Measurements from ENCODE around the gene ASRGL1.
A peak's percentile ranks its signal among the peaks of the same experiment; 100 is the strongest.

Gene ASRGL1

DNA sequence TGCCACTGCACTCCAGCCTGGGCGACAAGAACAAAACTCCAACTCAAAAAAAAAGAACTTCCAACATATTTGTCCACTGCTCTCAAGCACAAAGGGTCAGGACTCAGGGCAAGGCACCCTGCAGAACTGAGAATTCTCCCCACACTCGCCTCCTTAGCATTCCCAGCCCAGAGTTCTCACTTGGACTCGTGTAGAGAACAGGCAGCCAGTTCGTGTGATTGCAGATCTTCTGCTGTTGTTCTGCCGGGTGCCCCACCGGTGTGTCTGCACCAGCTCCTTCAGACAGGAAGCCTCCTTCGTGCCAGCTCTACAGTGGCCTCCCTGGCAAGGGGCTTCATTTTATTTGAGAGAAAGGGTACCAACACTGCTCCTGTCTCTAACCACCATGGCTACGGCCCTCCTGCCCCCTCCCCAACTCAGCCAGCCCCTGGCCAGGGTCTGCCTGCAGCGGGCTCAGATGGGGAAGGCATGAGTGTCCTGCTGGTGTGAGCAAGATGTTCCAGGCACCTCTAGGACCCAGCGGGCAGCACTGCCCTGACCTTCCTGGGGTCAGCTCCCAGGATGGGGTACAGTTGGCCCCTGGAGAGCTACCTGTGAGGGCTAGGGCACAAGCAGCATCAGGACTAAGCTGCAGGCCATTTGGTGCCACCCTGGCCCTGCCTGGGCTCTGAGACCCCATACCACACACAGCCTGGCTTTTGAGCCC is 62.1 kb downstream of the ASRGL1 start:
- H3K9ac ChIP-seq (ENCODE audit: low read length) = no peak overlapping the region
- no CpG with 5 or more reads among the region's 10 CpGs for WGBS (ENCODE audit: extremely low coverage, insufficient coverage, insufficient read length)
- peak overlapping the region; percentile 80 for H2BK5ac ChIP-seq (ENCODE audit: low read depth, low read length, poor library complexity)
- peak overlapping the region; percentile 43 for H4K8ac ChIP-seq (ENCODE audit: low read depth, low read length)
- peaks cover 6% of the 10 kb centered on the region for H3K79me2 ChIP-seq (ENCODE audit: control insufficient read depth, insufficient read depth, low read length, poor library complexity)
- peak overlapping the region; percentile 80 for H3K27ac ChIP-seq (ENCODE audit: low read depth, low read length)
- H4K91ac ChIP-seq (ENCODE audit: low read depth, low read length) = peak overlapping the region; percentile 98
- peak overlapping the region; percentile 60 for H2AFZ ChIP-seq (ENCODE audit: insufficient read depth, low read length, poor library complexity)
- peak overlapping the region; percentile 79 for H3K18ac ChIP-seq (ENCODE audit: low read length)
- peak overlapping the region; percentile 85 for H2BK12ac ChIP-seq (ENCODE audit: low read length)
- H3K27me3 ChIP-seq (ENCODE audit: insufficient read depth, low read length) = no peaks in the 10 kb centered on the region
- no peak overlapping the region for H3K4me2 ChIP-seq (ENCODE audit: low read length)
- H3K4me1 ChIP-seq (ENCODE audit: control insufficient read depth in 1 of 2, insufficient read depth in 2 of 2, low read length in 2 of 2) = peaks cover 37 to 47% of the 10 kb centered on the region in 2 experiments
- peak overlapping the region; percentile 29 for H3K4ac ChIP-seq (ENCODE audit: low read depth, low read length)
- no peaks in the 10 kb centered on the region for H3K36me3 ChIP-seq (ENCODE audit: control insufficient read depth in 1 of 2, insufficient read depth in 2 of 2, low read length in 2 of 2)
- no peak overlapping the region for H3K4me3 ChIP-seq (ENCODE audit: low read depth, low read length)
- DNase-seq = no peak
- no peak overlapping the region for H3K23ac ChIP-seq (ENCODE audit: low read length)
- no peaks in the 10 kb centered on the region for H3K9me3 ChIP-seq (ENCODE audit: insufficient read depth, low read depth, low read length)
- H3K14ac ChIP-seq (ENCODE audit: low read length) = peak overlapping the region; percentile 82
- H4K12ac ChIP-seq (ENCODE audit: low read depth, low read length) = peak overlapping the region; percentile 28
- H2AK5ac ChIP-seq (ENCODE audit: low read length) = peak overlapping the region; percentile 63
- peak overlapping the region; percentile 82 for H2BK120ac ChIP-seq (ENCODE audit: insufficient read depth, low read length, poor library complexity)
- H3K79me1 ChIP-seq (ENCODE audit: low read length) = peaks cover 37% of the 10 kb centered on the region

GRCh38 chr11:62399878-62400266 is 62.6 kb downstream of the ASRGL1 start:
- Histone ChIP-seq H3K23ac (ENCODE audit: low read length) (no peak overlapping the region), H3K79me1 (ENCODE audit: low read length) (peaks cover 37% of the 10 kb centered on the region), H3K9ac (ENCODE audit: low read length) (no peak overlapping the region), H3K4me1 (ENCODE audit: control insufficient read depth in 1 of 2, insufficient read depth in 2 of 2, low read length in 2 of 2) (peaks cover 37 to 45% of the 10 kb centered on the region in 2 experiments), H3K27ac (ENCODE audit: low read depth, low read length) (peak overlapping the region; percentile 80), H2BK12ac (ENCODE audit: low read length) (peak overlapping the region; percentile 85), H2BK120ac (ENCODE audit: insufficient read depth, low read length, poor library complexity) (peak overlapping the region; percentile 82), H3K18ac (ENCODE audit: low read length) (peak overlapping the region; percentile 79), H3K36me3 (ENCODE audit: control insufficient read depth in 1 of 2, insufficient read depth in 2 of 2, low read length in 2 of 2) (no peaks in the 10 kb centered on the region), H3K4me2 (ENCODE audit: low read length) (no peak overlapping the region), H2AK5ac (ENCODE audit: low read length) (peak overlapping the region; percentile 63), H4K8ac (ENCODE audit: low read depth, low read length) (peak overlapping the region; percentile 43), H3K4ac (ENCODE audit: low read depth, low read length) (peak overlapping the region; percentile 29), H3K27me3 (ENCODE audit: insufficient read depth, low read length) (no peaks in the 10 kb centered on the region), H2AFZ (ENCODE audit: insufficient read depth, low read length, poor library complexity) (peak overlapping the region; percentile 60), H3K9me3 (ENCODE audit: insufficient read depth, low read depth, low read length) (no peaks in the 10 kb centered on the region), H3K79me2 (ENCODE audit: control insufficient read depth, insufficient read depth, low read length, poor library complexity) (peaks cover 6% of the 10 kb centered on the region), H2BK5ac (ENCODE audit: low read depth, low read length, poor library complexity) (peak overlapping the region; percentile 80), H4K91ac (ENCODE audit: low read depth, low read length) (peak overlapping the region; percentile 98), H4K12ac (ENCODE audit: low read depth, low read length) (no peak overlapping the region), H3K14ac (ENCODE audit: low read length) (peak overlapping the region; percentile 82), H3K4me3 (ENCODE audit: low read depth, low read length) (no peak overlapping the region)
- no CpG with 5 or more reads among the region's 7 CpGs for WGBS (ENCODE audit: extremely low coverage, insufficient coverage, insufficient read length)
- no peak for DNase-seq

- H4K8ac ChIP-seq (ENCODE audit: low read depth, low read length) = no peak overlapping the region
- H3K4me3 ChIP-seq (ENCODE audit: low read depth, low read length) = no peak overlapping the region
- peak overlapping the region; percentile 80 for H3K27ac ChIP-seq (ENCODE audit: low read depth, low read length)
- no peak overlapping the region for H3K4ac ChIP-seq (ENCODE audit: low read depth, low read length)
- peaks cover 6% of the 10 kb centered on the region for H3K79me2 ChIP-seq (ENCODE audit: control insufficient read depth, insufficient read depth, low read length, poor library complexity)
- no peak overlapping the region for H3K23ac ChIP-seq (ENCODE audit: low read length)
- DNase-seq = no peak
- peaks cover 35% of the 10 kb centered on the region for H3K79me1 ChIP-seq (ENCODE audit: low read length)
- no peak overlapping the region for H3K18ac ChIP-seq (ENCODE audit: low read length)
- H2AK5ac ChIP-seq (ENCODE audit: low read length) = peak overlapping the region; percentile 63
- H3K9me3 ChIP-seq (ENCODE audit: insufficient read depth, low read depth, low read length) = no peaks in the 10 kb centered on the region
- H3K4me2 ChIP-seq (ENCODE audit: low read length) = no peak overlapping the region
- H3K14ac ChIP-seq (ENCODE audit: low read length) = peak overlapping the region; percentile 82
- no peak overlapping the region for H4K12ac ChIP-seq (ENCODE audit: low read depth, low read length)
- peak overlapping the region; percentile 82 for H2BK120ac ChIP-seq (ENCODE audit: insufficient read depth, low read length, poor library complexity)
- no peaks in the 10 kb centered on the region for H3K27me3 ChIP-seq (ENCODE audit: insufficient read depth, low read length)
- H4K91ac ChIP-seq (ENCODE audit: low read depth, low read length) = peak overlapping the region; percentile 98
- H3K36me3 ChIP-seq (ENCODE audit: control insufficient read depth in 1 of 2, insufficient read depth in 2 of 2, low read length in 2 of 2) = no peaks in the 10 kb centered on the region
- WGBS (ENCODE audit: extremely low coverage, insufficient coverage, insufficient read length) = no CpG with 5 or more reads among the region's 6 CpGs
- peaks cover 34 to 43% of the 10 kb centered on the region in 2 experiments for H3K4me1 ChIP-seq (ENCODE audit: control insufficient read depth in 1 of 2, insufficient read depth in 2 of 2, low read length in 2 of 2)
- no peak overlapping the region for H2AFZ ChIP-seq (ENCODE audit: insufficient read depth, low read length, poor library complexity)
- H2BK12ac ChIP-seq (ENCODE audit: low read length) = peak overlapping the region; percentile 85
- H2BK5ac ChIP-seq (ENCODE audit: low read depth, low read length, poor library complexity) = peak overlapping the region; percentile 80
- no peak overlapping the region for H3K9ac ChIP-seq (ENCODE audit: low read length)
Measured at GRCh38 chr11:62400281-62400680, 63.0 kb downstream of the ASRGL1 start.

- Histone ChIP-seq H3K79me1 (ENCODE audit: low read length) (peaks cover 33% of the 10 kb centered on the region), H3K18ac (ENCODE audit: low read length) (no peak overlapping the region)
- no CpG with 5 or more reads among the region's 9 CpGs for WGBS (ENCODE audit: extremely low coverage, insufficient coverage, insufficient read length)
Measured at GRCh38 chr11:62400760-62401159, 63.5 kb downstream of the ASRGL1 start.

More at GRCh38 chr11:62400760-62401159, 63.5 kb downstream of the ASRGL1 start:
- Histone ChIP-seq H2BK120ac (ENCODE audit: insufficient read depth, low read length, poor library complexity) (peak overlapping the region; percentile 82), H4K12ac (ENCODE audit: low read depth, low read length) (no peak overlapping the region), H2BK5ac (ENCODE audit: low read depth, low read length, poor library complexity) (no peak overlapping the region), H3K79me2 (ENCODE audit: control insufficient read depth, insufficient read depth, low read length, poor library complexity) (peaks cover 6% of the 10 kb centered on the region), H2AK5ac (ENCODE audit: low read length) (no peak overlapping the region), H3K36me3 (ENCODE audit: control insufficient read depth in 1 of 2, insufficient read depth in 2 of 2, low read length in 2 of 2) (no peaks in the 10 kb centered on the region), H3K4me3 (ENCODE audit: low read depth, low read length) (no peak overlapping the region), H3K27me3 (ENCODE audit: insufficient read depth, low read length) (no peaks in the 10 kb centered on the region), H4K8ac (ENCODE audit: low read depth, low read length) (no peak overlapping the region), H2BK12ac (ENCODE audit: low read length) (no peak overlapping the region), H3K14ac (ENCODE audit: low read length) (no peak overlapping the region), H2AFZ (ENCODE audit: insufficient read depth, low read length, poor library complexity) (no peak overlapping the region), H3K23ac (ENCODE audit: low read length) (no peak overlapping the region), H4K91ac (ENCODE audit: low read depth, low read length) (peak overlapping the region; percentile 98), H3K27ac (ENCODE audit: low read depth, low read length) (peak overlapping the region; percentile 80), H3K4me1 (ENCODE audit: control insufficient read depth in 1 of 2, insufficient read depth in 2 of 2, low read length in 2 of 2) (peaks cover 32 to 40% of the 10 kb centered on the region in 2 experiments), H3K9ac (ENCODE audit: low read length) (no peak overlapping the region), H3K9me3 (ENCODE audit: insufficient read depth, low read depth, low read length) (no peaks in the 10 kb centered on the region), H3K4me2 (ENCODE audit: low read length) (no peak overlapping the region), H3K4ac (ENCODE audit: low read depth, low read length) (no peak overlapping the region)
- no peak for DNase-seq

All from trophoblast cell (in vitro differentiated cells and primary cell).